ENCODE measurements around the gene C1orf105. TPM values are rescaled to one million over a fixed set of nuclear protein-coding genes. Genes with fewer than 3 reads are reported as not detected.

C1orf105 gene
- polyA plus RNA-seq, 1 of the 3 experiments (the other 2 are of a cell fraction) = not detected

DNA sequence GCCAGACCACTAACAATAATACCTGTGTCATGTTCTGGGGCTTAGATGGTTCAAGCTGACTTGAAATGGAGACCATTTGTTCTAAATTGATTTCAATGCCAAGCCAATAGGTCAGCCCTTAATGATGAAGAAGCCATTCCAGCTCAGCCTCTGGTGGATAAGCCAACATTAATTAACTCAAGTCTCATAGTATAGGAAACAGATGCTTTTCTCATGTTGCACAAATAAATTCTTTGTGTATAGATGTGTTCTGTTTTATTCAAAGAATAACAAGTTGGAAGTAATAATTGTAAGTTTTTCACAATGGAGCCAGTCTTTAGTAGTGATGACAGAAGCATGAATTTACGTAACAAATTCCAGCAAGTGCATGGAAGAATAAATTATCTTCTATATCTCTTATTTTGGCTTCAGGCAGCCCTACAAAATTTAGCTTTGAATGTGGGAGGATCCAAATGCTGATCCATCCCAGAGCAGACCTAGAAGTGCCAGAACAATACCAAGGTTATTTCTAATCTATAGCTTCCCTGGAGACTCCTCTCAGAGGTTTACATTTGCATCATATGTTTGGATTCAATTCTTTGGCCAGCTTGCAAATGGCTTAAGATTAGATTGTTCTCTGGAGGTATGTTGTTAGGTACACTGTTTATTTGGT lies 42.2 kb upstream of the C1orf105 start (continued):
- TF ChIP-seq, protein P1, sequence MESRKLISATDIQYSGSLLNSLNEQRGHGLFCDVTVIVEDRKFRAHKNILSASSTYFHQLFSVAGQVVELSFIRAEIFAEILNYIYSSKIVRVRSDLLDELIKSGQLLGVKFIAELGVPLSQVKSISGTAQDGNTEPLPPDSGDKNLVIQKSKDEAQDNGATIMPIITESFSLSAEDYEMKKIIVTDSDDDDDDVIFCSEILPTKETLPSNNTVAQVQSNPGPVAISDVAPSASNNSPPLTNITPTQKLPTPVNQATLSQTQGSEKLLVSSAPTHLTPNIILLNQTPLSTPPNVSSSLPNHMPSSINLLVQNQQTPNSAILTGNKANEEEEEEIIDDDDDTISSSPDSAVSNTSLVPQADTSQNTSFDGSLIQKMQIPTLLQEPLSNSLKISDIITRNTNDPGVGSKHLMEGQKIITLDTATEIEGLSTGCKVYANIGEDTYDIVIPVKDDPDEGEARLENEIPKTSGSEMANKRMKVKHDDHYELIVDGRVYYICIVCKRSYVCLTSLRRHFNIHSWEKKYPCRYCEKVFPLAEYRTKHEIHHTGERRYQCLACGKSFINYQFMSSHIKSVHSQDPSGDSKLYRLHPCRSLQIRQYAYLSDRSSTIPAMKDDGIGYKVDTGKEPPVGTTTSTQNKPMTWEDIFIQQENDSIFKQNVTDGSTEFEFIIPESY (IDR thresholded peaks at IDR 0.05; ENCODE audit: borderline replicate concordance, low read depth) = 0 out of 2 replicates have a peak, but pooled peaks have one; percentile 37
- no peak for TF ChIP-seq ELF1 (IDR thresholded peaks at IDR 0.05)
- no peak for TF ChIP-seq YY1 (IDR thresholded peaks at IDR 0.05; ENCODE audit: low read depth)
- TF ChIP-seq GATA2 (CRISPR knock-in tag; IDR thresholded peaks at IDR 0.05) = no peak
- no peak for TF ChIP-seq MEF2A (IDR thresholded peaks at IDR 0.05; ENCODE audit: borderline replicate concordance, low read depth)
- TF ChIP-seq, protein P2, sequence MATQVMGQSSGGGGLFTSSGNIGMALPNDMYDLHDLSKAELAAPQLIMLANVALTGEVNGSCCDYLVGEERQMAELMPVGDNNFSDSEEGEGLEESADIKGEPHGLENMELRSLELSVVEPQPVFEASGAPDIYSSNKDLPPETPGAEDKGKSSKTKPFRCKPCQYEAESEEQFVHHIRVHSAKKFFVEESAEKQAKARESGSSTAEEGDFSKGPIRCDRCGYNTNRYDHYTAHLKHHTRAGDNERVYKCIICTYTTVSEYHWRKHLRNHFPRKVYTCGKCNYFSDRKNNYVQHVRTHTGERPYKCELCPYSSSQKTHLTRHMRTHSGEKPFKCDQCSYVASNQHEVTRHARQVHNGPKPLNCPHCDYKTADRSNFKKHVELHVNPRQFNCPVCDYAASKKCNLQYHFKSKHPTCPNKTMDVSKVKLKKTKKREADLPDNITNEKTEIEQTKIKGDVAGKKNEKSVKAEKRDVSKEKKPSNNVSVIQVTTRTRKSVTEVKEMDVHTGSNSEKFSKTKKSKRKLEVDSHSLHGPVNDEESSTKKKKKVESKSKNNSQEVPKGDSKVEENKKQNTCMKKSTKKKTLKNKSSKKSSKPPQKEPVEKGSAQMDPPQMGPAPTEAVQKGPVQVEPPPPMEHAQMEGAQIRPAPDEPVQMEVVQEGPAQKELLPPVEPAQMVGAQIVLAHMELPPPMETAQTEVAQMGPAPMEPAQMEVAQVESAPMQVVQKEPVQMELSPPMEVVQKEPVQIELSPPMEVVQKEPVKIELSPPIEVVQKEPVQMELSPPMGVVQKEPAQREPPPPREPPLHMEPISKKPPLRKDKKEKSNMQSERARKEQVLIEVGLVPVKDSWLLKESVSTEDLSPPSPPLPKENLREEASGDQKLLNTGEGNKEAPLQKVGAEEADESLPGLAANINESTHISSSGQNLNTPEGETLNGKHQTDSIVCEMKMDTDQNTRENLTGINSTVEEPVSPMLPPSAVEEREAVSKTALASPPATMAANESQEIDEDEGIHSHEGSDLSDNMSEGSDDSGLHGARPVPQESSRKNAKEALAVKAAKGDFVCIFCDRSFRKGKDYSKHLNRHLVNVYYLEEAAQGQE (IDR thresholded peaks at IDR 0.05; ENCODE audit: low read depth, low read length) = no peak

DNA sequence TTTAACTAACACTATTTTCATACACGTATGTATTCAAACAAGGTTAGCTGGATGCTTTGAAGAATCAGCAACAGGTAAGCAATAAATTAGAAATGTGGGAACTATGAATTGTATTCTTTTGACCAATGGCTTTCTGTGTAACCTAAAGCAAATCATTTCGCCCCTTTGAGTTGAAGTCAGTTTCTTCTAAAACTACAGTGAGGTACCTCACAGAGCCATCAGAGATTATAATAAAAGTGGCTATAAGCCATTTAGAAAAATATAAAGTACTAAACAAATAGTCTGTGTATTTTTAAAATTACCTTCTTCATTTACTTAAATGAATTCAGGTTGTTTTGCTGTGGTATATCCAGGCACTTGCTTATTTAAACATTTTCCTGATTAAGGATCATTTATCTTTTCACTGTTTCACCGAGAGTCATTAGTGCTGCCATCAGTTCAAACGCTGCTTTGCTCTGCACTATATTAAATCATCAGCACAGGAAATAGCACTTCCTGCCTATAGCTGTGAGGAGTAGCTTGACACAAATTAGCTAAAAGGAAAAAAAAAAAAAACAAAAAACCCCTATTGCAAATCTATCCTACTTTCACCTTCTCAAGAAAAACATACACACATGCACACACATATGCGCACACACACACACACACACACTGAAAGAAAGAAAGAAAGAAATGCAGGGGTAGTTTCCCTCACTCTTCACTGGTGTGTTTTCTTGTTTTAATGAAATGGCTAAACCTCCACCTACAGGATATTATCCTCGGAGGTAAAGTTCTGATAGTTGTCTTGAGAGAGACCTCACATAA lies 39.8 kb upstream of the C1orf105 start:
- WGBS (ENCODE audit: low lambda C conversion rate) = 57% methylated on average over 6 of the region's 6 CpGs
- Histone ChIP-seq H3K27ac (ENCODE audit: low read depth in 2 of 2, low read length in 1 of 2) (peak overlapping the region; percentile 14 to 35; a peak in 2 of 4 replicates), H2AFZ (ENCODE audit: low read depth) (peak overlapping the region; percentile 31; the same call in 1 of the 2 replicates)
- TF ChIP-seq ELF1 (IDR thresholded peaks at IDR 0.05) (no peak), FOXM1 (IDR thresholded peaks at IDR 0.05; ENCODE audit: low read depth) (no peak), TCF12 (IDR thresholded peaks at IDR 0.05) (peak; percentile 14; the same call in 1 of the 2 replicates), POLR2AphosphoS5 (IDR thresholded peaks at IDR 0.05; ENCODE audit: low read depth, low read length) (no peak), MEF2A (IDR thresholded peaks at IDR 0.05; ENCODE audit: borderline replicate concordance, low read depth) (no peak), TAF1 (IDR thresholded peaks at IDR 0.05; ENCODE audit: borderline replicate concordance, low read depth, low read length) (no peak), SIN3A (IDR thresholded peaks at IDR 0.05; ENCODE audit: borderline replicate concordance, low read depth, low read length) (no peak), RFX5 (IDR thresholded peaks at IDR 0.05; ENCODE audit: low read length) (no peak), NRF1 (IDR thresholded peaks at IDR 0.05; ENCODE audit: low read depth, low read length) (no peak)
- TF ChIP-seq, protein P3, sequence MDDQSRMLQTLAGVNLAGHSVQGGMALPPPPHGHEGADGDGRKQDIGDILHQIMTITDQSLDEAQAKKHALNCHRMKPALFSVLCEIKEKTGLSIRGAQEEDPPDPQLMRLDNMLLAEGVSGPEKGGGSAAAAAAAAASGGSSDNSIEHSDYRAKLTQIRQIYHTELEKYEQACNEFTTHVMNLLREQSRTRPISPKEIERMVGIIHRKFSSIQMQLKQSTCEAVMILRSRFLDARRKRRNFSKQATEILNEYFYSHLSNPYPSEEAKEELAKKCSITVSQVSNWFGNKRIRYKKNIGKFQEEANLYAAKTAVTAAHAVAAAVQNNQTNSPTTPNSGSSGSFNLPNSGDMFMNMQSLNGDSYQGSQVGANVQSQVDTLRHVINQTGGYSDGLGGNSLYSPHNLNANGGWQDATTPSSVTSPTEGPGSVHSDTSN (IDR thresholded peaks at IDR 0.05) = 0 out of 2 replicates have a peak, but pooled peaks have one; percentile 6
- TF ChIP-seq, protein P1 (IDR thresholded peaks at IDR 0.05; ENCODE audit: borderline replicate concordance, low read depth) = no peak
- TF ChIP-seq, protein P2 (IDR thresholded peaks at IDR 0.05; ENCODE audit: low read depth, low read length) = no peak

More for the DNA sequence above, 39.8 kb upstream of the C1orf105 start:
- no peak for DNase-seq
- Histone ChIP-seq H3K9me3 (no peaks in the 10 kb centered on the region), H3K4me3 (ENCODE audit: low read depth in 2 of 2, low read length in 1 of 2) (no peak overlapping the region), H3K27me3 (ENCODE audit: insufficient read depth) (no peaks in the 10 kb centered on the region), H3K9ac (no peak overlapping the region), H3K4me1 (ENCODE audit: control insufficient read depth in 1 of 2, insufficient read depth in 2 of 2, low read depth in 1 of 2, low read length in 1 of 2) (peaks cover 25 to 45% of the 10 kb centered on the region in 2 experiments; a peak in 3 of 4 replicates), H4K20me1 (ENCODE audit: insufficient read depth) (no peaks in the 10 kb centered on the region), H3K79me2 (ENCODE audit: insufficient read depth) (no peaks in the 10 kb centered on the region), H3K9me2 (no peaks in the 10 kb centered on the region), H3K4me2 (no peak overlapping the region), H3K36me3 (replicated peaks in 1 of 2; ENCODE audit: control insufficient read depth in 1 of 2, insufficient read depth in 2 of 2, low read length in 1 of 2) (peaks cover 0 to 14% of the 10 kb centered on the region in 2 experiments), H3F3A (replicated peaks; ENCODE audit: insufficient read depth) (no peaks in the 10 kb centered on the region)
- ChIA-PET POLR2A (interaction anchor here (0.6 kb wide), 1 partner anchor 31 kb away, joined by 3 read pairs; no protein-coding TSS in a partner anchor), CTCF (interaction anchor here (1.0 to 1.4 kb wide), 2 partner anchors 11 to 21 kb away, joined by 3 read pairs; no protein-coding TSS in a partner anchor)

All from SK-N-SH (cell line).